K562 (cell line): Measurements from ENCODE around the gene PYGB.

Source experiments
- CREB1 ChIP-seq, 2 experiments: sonication (generic) in 1 of 2; formaldehyde crosslinking in 1 of 2; IDR thresholded peaks; 2 replicates each; pipeline versions ENCODE4 v1.6.1 to v1.8.0; 2012 to 2022; ENCODE audit warnings: inconsistent platforms in 1 of 2, mild to moderate bottlenecking in 1 of 2, missing genetic modification reagents in 1 of 2, moderate library complexity in 1 of 2
- MYBL2 ChIP-seq, 2 experiments: fragments of 450-650 bp in 1 of 2; sonication (generic) in 1 of 2; formaldehyde crosslinking in 1 of 2; IDR thresholded peaks; 2 replicates each; pipeline versions ENCODE4 v1.6.1 to v1.8.1; 2017 to 2022; ENCODE audit warnings: borderline replicate concordance in 1 of 2, inconsistent platforms in 1 of 2, low read depth in 1 of 2, mild to moderate bottlenecking in 1 of 2, missing genetic modification reagents in 1 of 2, moderate library complexity in 1 of 2
- NFE2L1 ChIP-seq: fragments of 450-650 bp; IDR thresholded peaks from 2 replicates; pipeline ENCODE4 v1.6.1; 2016; ENCODE audit warnings: missing genetic modification characterization, low read depth, mild to moderate bottlenecking, missing compliant biosample characterization, moderate library complexity, borderline replicate concordance
- PYGO2 ChIP-seq: fragments of 450-650 bp; IDR thresholded peaks from 2 replicates; pipeline ENCODE4 v1.6.1; 2016; ENCODE audit warnings: mild to moderate bottlenecking, missing genetic modification characterization, moderate library complexity, missing compliant biosample characterization
- THRB ChIP-seq: fragments of 450-650 bp; formaldehyde crosslinking; conservative IDR thresholded peaks from 2 replicates; pipeline ENCODE4 v1.4.0; 2022; ENCODE audit warnings: mild to moderate bottlenecking, missing genetic modification characterization
- ZBTB5 ChIP-seq: fragments of 450-650 bp; IDR thresholded peaks from 2 replicates; pipeline ENCODE4 v1.6.1; 2017; ENCODE audit warnings: antibody characterized with exemption

- TF ChIP-seq PYGO2: no peak
- TF ChIP-seq ZBTB5: no peak
- no peak for TF ChIP-seq NFE2L1
- no peak for TF ChIP-seq MYBL2 (IDR thresholded peaks at IDR 0.05; ENCODE audit: low read depth)
- no peak for TF ChIP-seq MYBL2 (CRISPR knock-in tag; IDR thresholded peaks at IDR 0.05; ENCODE audit: borderline replicate concordance)
- TF ChIP-seq CREB1 (IDR thresholded peaks at IDR 0.05): no peak
- TF ChIP-seq CREB1 (CRISPR knock-in tag; IDR thresholded peaks at IDR 0.05): no peak
- TF ChIP-seq THRB: no peak
Observed at GRCh38 chr20:25338112-25339023, 90.5 kb downstream of the PYGB start.
